MCF 10A (cell line): ENCODE data around the gene SLC25A39. TPM values are rescaled to one million over a fixed set of nuclear protein-coding genes. Genes with fewer than 3 reads are reported as not detected.

ENCODE experiments used
- BruUV-seq: library from RNA; stranded (reverse); fragments of 400-500 nt; replicated peaks from 2 replicates; lab custom pipeline; 2021; lab: Mats Ljungman, UMichigan
- CTCF ChIA-PET: fragments of 300-600 bp; sonication (Branson Sonifier 250); formaldehyde crosslinking; extraction: SDS; loops from one replicate; lab custom pipeline; 2021; ENCODE audit warnings: antibody characterized with exemption, inconsistent platforms; lab: Yijun Ruan, JAX
- POLR2A ChIA-PET: fragments of 300-600, 350-650 bp; sonication (Branson Sonifier 250); formaldehyde crosslinking; extraction: SDS; loops from one replicate; lab custom pipeline; 2020; ENCODE audit warnings: antibody characterized with exemption, inconsistent platforms; lab: Yijun Ruan, JAX
- DNase-seq: peaks from one replicate; pipeline ENCODE4 v3.0.0-alpha.2; 2018; ENCODE audit not compliant: unreplicated experiment
- H3K27ac Mint-ChIP-seq: one replicate; pipeline ENCODE4 v1.8.0; 2022; ENCODE audit warnings: mild to moderate bottlenecking, low read depth, mixed read lengths; ENCODE audit not compliant: unreplicated experiment
- H3K27me3 Mint-ChIP-seq: one replicate; pipeline ENCODE4 v1.8.0; 2022; ENCODE audit warnings: mixed read lengths; ENCODE audit not compliant: insufficient read depth, unreplicated experiment
- H3K36me3 Mint-ChIP-seq: one replicate; pipeline ENCODE4 v1.8.0; 2022; ENCODE audit warnings: mild to moderate bottlenecking, moderate library complexity, mixed read lengths; ENCODE audit not compliant: insufficient read depth, unreplicated experiment
- H3K4me1 Mint-ChIP-seq: one replicate; pipeline ENCODE4 v1.8.0; 2022; ENCODE audit warnings: mixed read lengths; ENCODE audit not compliant: insufficient read depth, unreplicated experiment
- H3K4me3 Mint-ChIP-seq: one replicate; pipeline ENCODE4 v1.8.0; 2022; ENCODE audit warnings: mild to moderate bottlenecking, moderate library complexity, mixed read lengths; ENCODE audit not compliant: unreplicated experiment
- H3K9me3 Mint-ChIP-seq: one replicate; pipeline ENCODE4 v1.8.0; 2022; ENCODE audit warnings: mixed read lengths; ENCODE audit not compliant: unreplicated experiment
- CTCF ChIP-seq: fragments of 200-600 bp; IDR thresholded peaks from one replicate; pipeline ENCODE4 v1.8.0; 2022; ENCODE audit warnings: antibody characterized with exemption, mild to moderate bottlenecking; ENCODE audit not compliant: unreplicated experiment
- intact Hi-C: fragments of 100-400 bp; cut with micrococcal nuclease; formaldehyde crosslinking; loops from 2 replicates; pipeline ENCODE4 v1.14.1; 2022
- total RNA-seq: library from RNA; stranded (reverse); gene quantifications from 2 replicates; pipeline ENCODE4 v1.2.3, GENCODE V29; 2022

The SLC25A39 gene
- total RNA-seq, 1 experiment from 2014 or later, result 157 TPM

GRCh38 chr17:44320066-44320465 lies 4.6 kb downstream of the SLC25A39 start:
- no peak overlapping the region for H3K27ac Mint-ChIP-seq
- no peaks in the 10 kb centered on the region for H3K9me3 Mint-ChIP-seq
- intact Hi-C loops, result no loop called here
- ChIA-PET POLR2A (interaction anchor here (1.3 to 3.1 kb wide), 2 partner anchors 99 to 101 kb away, joined by 3 to 15 read pairs; partner anchors contain the start of gene UBTF), CTCF (interaction anchor here (2.5 kb wide), 1 partner anchor 11 kb away, joined by 8 read pairs; no protein-coding TSS in a partner anchor)
- TF ChIP-seq CTCF, result no peak
- H3K4me1 Mint-ChIP-seq, result peaks cover 9% of the 10 kb centered on the region
- no TSS peak for BruUV-seq
- H3K36me3 Mint-ChIP-seq, result peaks cover 23% of the 10 kb centered on the region
- H3K27me3 Mint-ChIP-seq, result peaks cover 12% of the 10 kb centered on the region
- no peak overlapping the region for H3K4me3 Mint-ChIP-seq
- no peak for DNase-seq

GRCh38 chr17:44318077-44318892 lies 6.3 kb downstream of the SLC25A39 start:
- peaks cover 9% of the 10 kb centered on the region for H3K4me1 Mint-ChIP-seq
- DNase-seq, result no peak
- intact Hi-C loops, result no loop called here
- ChIA-PET CTCF (interaction anchor here (0.6 to 2.5 kb wide), 3 partner anchors 13 to 51 kb away, joined by 3 to 8 read pairs (median 4); no protein-coding TSS in a partner anchor), POLR2A (interaction anchor here (0.5 to 3.1 kb wide), 6 partner anchors 8 to 252 kb away, joined by 3 to 15 read pairs (median 3); partner anchors contain the start of gene LSM12)
- TF ChIP-seq CTCF, result no peak
- no peak overlapping the region for H3K4me3 Mint-ChIP-seq
- peaks cover 17% of the 10 kb centered on the region for H3K36me3 Mint-ChIP-seq
- no peaks in the 10 kb centered on the region for H3K9me3 Mint-ChIP-seq
- no TSS peak for BruUV-seq
- no peak overlapping the region for H3K27ac Mint-ChIP-seq
- peaks cover 12% of the 10 kb centered on the region for H3K27me3 Mint-ChIP-seq

- Mint-ChIP-seq H3K4me3 (no peak overlapping the region), H3K27me3 (peaks cover 12% of the 10 kb centered on the region), H3K36me3 (peaks cover 17% of the 10 kb centered on the region), H3K9me3 (no peaks in the 10 kb centered on the region), H3K4me1 (peaks cover 9% of the 10 kb centered on the region), H3K27ac (no peak overlapping the region)
- ChIA-PET POLR2A (interaction anchor here (0.5 to 3.1 kb wide), 2 partner anchors 8 to 96 kb away, joined by 6 to 15 read pairs; no protein-coding TSS in a partner anchor), CTCF (no interaction called here)
- BruUV-seq, result no TSS peak
- no peak for TF ChIP-seq CTCF
- intact Hi-C loops, result no loop called here
- DNase-seq, result no peak
These were observed 7.1 kb downstream of the SLC25A39 start for GRCh38 chr17:44317545-44317944.
